ENCODE results near the gene PSMC5. TPM values are rescaled to one million over a fixed set of nuclear protein-coding genes. Genes with fewer than 3 reads are reported as not detected.
"Not testable (repeated sequence)": the region's sequence is repeated elsewhere in the genome, so short reads cannot be mapped to it uniquely, and the experiment has no call there.

Gene PSMC5
- total and polyA plus RNA-seq, 2 donors (not counting 3 experiments of a cell fraction or from before 2014, with no cell fraction given), result 179 to 236 TPM

- Histone ChIP-seq H3K4me1 (ENCODE audit: control insufficient read depth, extremely low read depth, insufficient read depth, low read length) (no peaks in the 10 kb centered on the region), H3K9ac (replicated peaks; ENCODE audit: extremely low read depth, insufficient read depth, low read length) (no peak overlapping the region), H3K36me3 (ENCODE audit: control insufficient read depth in 2 of 2, extremely low read depth in 1 of 2, insufficient read depth in 2 of 2, low read length in 2 of 2) (no peaks in the 10 kb centered on the region), H3K27ac (ENCODE audit: insufficient read depth, low read depth, low read length) (no peak overlapping the region), H3K4me2 (ENCODE audit: insufficient read depth, low read length) (no peak overlapping the region), H2AFZ (ENCODE audit: low read depth, low read length) (no peak overlapping the region), H3K4me3 (replicated peaks in 1 of 3; ENCODE audit: insufficient read depth in 1 of 3, low read depth in 1 of 3, low read length in 3 of 3) (no peak overlapping the region), H3K79me2 (ENCODE audit: control insufficient read depth, insufficient read depth, low read length) (no peaks in the 10 kb centered on the region), H3K9me3 (replicated peaks; ENCODE audit: control insufficient read depth, insufficient read depth, low read length) (no peaks in the 10 kb centered on the region), H3K9me1 (replicated peaks; ENCODE audit: control insufficient read depth, extremely low read depth, insufficient read depth, low read length) (no peaks in the 10 kb centered on the region), H4K20me1 (replicated peaks; ENCODE audit: control insufficient read depth, extremely low read depth, insufficient read depth, low read length) (no peaks in the 10 kb centered on the region), H3K27me3 (ENCODE audit: control insufficient read depth in 2 of 2, insufficient read depth in 2 of 2, low read length in 2 of 2) (peaks cover 6 to 15% of the 10 kb centered on the region in 2 experiments)
- TF ChIP-seq GATA2 (IDR thresholded peaks at IDR 0.05; ENCODE audit: insufficient read depth, insufficient read length, low read depth, low read length), result no peak
- TF ChIP-seq MYC (IDR thresholded peaks at IDR 0.05; ENCODE audit: low read depth, low read length), result no peak
- TF ChIP-seq FOS (IDR thresholded peaks at IDR 0.05; ENCODE audit: borderline replicate concordance, insufficient read depth, low read length), result no peak
- TF ChIP-seq EZH2 (IDR thresholded peaks at IDR 0.05; ENCODE audit: borderline replicate concordance, low read depth, low read length, severe bottlenecking), result no peak
- no peak for TF ChIP-seq MAX (IDR thresholded peaks at IDR 0.05; ENCODE audit: insufficient read depth, insufficient read length)
- no peak for TF ChIP-seq POLR2A (IDR thresholded peaks at IDR 0.05; ENCODE audit: low read depth, low read length)
- TF ChIP-seq JUN (IDR thresholded peaks at IDR 0.05; ENCODE audit: borderline replicate concordance, insufficient read depth, insufficient read length, low read depth), result no peak
- no peak for TF ChIP-seq POLR2AphosphoS5 (IDR thresholded peaks at IDR 0.05; ENCODE audit: insufficient read depth, low read depth, low read length)
- no peak for TF ChIP-seq CTCF (IDR thresholded peaks at IDR 0.05; ENCODE audit: extremely low read depth in 1 of 2, insufficient read depth in 1 of 2, low read depth in 1 of 2, low read length in 2 of 2)
- CTCF ChIA-PET, result interaction anchor here (0.8 to 0.9 kb wide), 2 partner anchors 11 to 14 kb away, joined by 3 read pairs; no protein-coding TSS in a partner anchor
- intact Hi-C loops (cut with micrococcal nuclease), result no loop called here
- no TSS peak for BruUV-seq (replicated peaks)
- FAIRE-seq (no peak), DNase-seq (ENCODE audit: low read depth, low spot score) (no peak)
- dilution Hi-C loops (cut with MboI; ENCODE audit: extremely low pct_ligation_motif_present, low sequenced_read_pairs), result no loop called here
- POLR2A ChIA-PET, result no interaction called here
Measured at GRCh38 chr17:63855185-63855584, 28.0 kb downstream of the PSMC5 start.

DNA sequence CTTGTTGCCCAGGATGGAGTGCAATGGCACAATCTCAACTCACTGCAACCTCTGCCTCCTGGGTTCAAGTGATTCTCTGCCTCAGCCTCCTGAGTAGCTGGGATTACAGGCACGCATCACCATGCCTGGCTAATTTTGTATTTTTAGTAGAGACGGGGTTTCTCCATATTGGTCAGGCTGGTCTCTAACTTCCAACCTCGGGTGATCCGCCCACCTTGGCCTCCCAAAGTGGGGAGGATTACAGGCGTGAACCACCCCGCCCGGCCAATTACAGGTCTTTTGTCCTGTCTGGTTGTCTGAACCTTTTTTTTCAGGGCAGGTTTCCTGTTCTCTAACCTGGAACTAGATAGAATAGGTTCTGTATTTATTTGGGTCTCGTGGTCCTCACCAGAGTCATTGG, 29.2 kb downstream of the PSMC5 start:
- H3K27ac ChIP-seq (ENCODE audit: insufficient read depth, low read depth, low read length); H3K4me1 ChIP-seq (ENCODE audit: control insufficient read depth, extremely low read depth, insufficient read depth, low read length); H3K4me3 ChIP-seq (replicated peaks in 1 of 3; ENCODE audit: insufficient read depth in 1 of 3, low read depth in 1 of 3, low read length in 3 of 3); H3K36me3 ChIP-seq (ENCODE audit: control insufficient read depth in 2 of 2, extremely low read depth in 1 of 2, insufficient read depth in 2 of 2, low read length in 2 of 2); H3K9me1 ChIP-seq (replicated peaks; ENCODE audit: control insufficient read depth, extremely low read depth, insufficient read depth, low read length); H3K9ac ChIP-seq (replicated peaks; ENCODE audit: extremely low read depth, insufficient read depth, low read length); H3K4me2 ChIP-seq (ENCODE audit: insufficient read depth, low read length); FAIRE-seq; BruUV-seq (replicated peaks); DNase-seq (ENCODE audit: low read depth, low spot score); dilution Hi-C loops (cut with MboI; ENCODE audit: extremely low pct_ligation_motif_present, low sequenced_read_pairs); H2AFZ ChIP-seq (ENCODE audit: low read depth, low read length); H3K79me2 ChIP-seq (ENCODE audit: control insufficient read depth, insufficient read depth, low read length); intact Hi-C loops (cut with micrococcal nuclease); H4K20me1 ChIP-seq (replicated peaks; ENCODE audit: control insufficient read depth, extremely low read depth, insufficient read depth, low read length); H3K9me3 ChIP-seq (replicated peaks; ENCODE audit: control insufficient read depth, insufficient read depth, low read length); POLR2A ChIA-PET: not testable (repeated sequence)
- CTCF ChIA-PET, result interaction anchor here (0.6 to 1.2 kb wide), 8 partner anchors 8 to 241 kb away, joined by 3 to 6 read pairs (median 5); no protein-coding TSS in a partner anchor
- H3K27me3 ChIP-seq (ENCODE audit: control insufficient read depth in 2 of 2, insufficient read depth in 2 of 2, low read length in 2 of 2), result peaks cover 10 to 19% of the 10 kb centered on the region in 2 experiments
